ENCODE results near the gene SLC7A1.

- TF ChIP-seq CTCF (IDR thresholded peaks at IDR 0.05; ENCODE audit: low read depth, low read length, poor library complexity, severe bottlenecking) (no peak), EZH2phosphoT487 (IDR thresholded peaks at IDR 0.05; ENCODE audit: borderline replicate concordance, low read length) (no peak)
Observed at GRCh38 chr13:29476046-29476445, 119.4 kb downstream of the SLC7A1 start.

Data from DOHH2 (cell line).